Heart left ventricle (tissue), 16 donors: ENCODE measurements around the gene KCTD11. TPM values are rescaled to one million over a fixed set of nuclear protein-coding genes. Genes with fewer than 3 reads are reported as not detected.
"Not testable (repeated sequence)": the region's sequence is repeated elsewhere in the genome, so short reads cannot be mapped to it uniquely, and the experiment has no call there.

ENCODE experiments used
- ATAC-seq, 4 donors: fragments of 200-7000 bp; cut with Tn5 transposase; one replicate each; pipeline ENCODE4 v1.9.1; 2020 to 2022; ENCODE audit warnings: moderate library complexity in 4 of 4, mild to moderate bottlenecking in 3 of 4, moderate number of reproducible peaks in 1 of 4
- DNase-seq, 5 donors: peaks; one replicate each; pipeline ENCODE4 v3.0.0-alpha.2; 2020
- H3K27ac ChIP-seq, 12 donors: fragments of 200-600 bp; sonication (generic) in 4 of 12; one replicate each; pipeline versions ENCODE4 v1.5.0 to v1.8.0; 2016 to 2022; ENCODE audit warnings: mild to moderate bottlenecking in 2 of 12
- H3K27me3 ChIP-seq, 9 donors: fragments of 200-600 bp; sonication (generic) in 2 of 9; one replicate each; pipeline versions ENCODE4 v1.5.1 to v1.8.0; 2016 to 2022; ENCODE audit warnings: mild to moderate bottlenecking in 3 of 9
- H3K36me3 ChIP-seq, 9 donors: fragments of 200-600 bp; sonication (generic) in 2 of 9; one replicate each; pipeline versions ENCODE4 v1.5.0 to v1.8.0; 2018 to 2022; ENCODE audit warnings: mild to moderate bottlenecking in 2 of 9
- H3K4me1 ChIP-seq, 12 donors: fragments of 200-600 bp; sonication (generic) in 4 of 12; one replicate each; pipeline versions ENCODE4 v1.5.0 to v1.8.0; 2016 to 2022; ENCODE audit warnings: mild to moderate bottlenecking in 3 of 12
- H3K4me3 ChIP-seq, 12 donors: fragments of 200-600 bp; sonication (generic) in 4 of 12; one replicate each; pipeline versions ENCODE4 v1.5.0 to v1.8.0; 2017 to 2022; ENCODE audit warnings: mild to moderate bottlenecking in 9 of 12, moderate library complexity in 4 of 12
- H3K9me3 ChIP-seq, 12 donors: fragments of 200-600 bp; sonication (generic) in 4 of 12; one replicate each; pipeline versions ENCODE4 v1.5.0 to v1.8.0; 2016 to 2022; ENCODE audit warnings: mild to moderate bottlenecking in 1 of 12
- POLR2A ChIP-seq, 2 donors: fragments of 450-650 bp; IDR thresholded peaks; one replicate each; pipeline ENCODE4 v1.6.1; 2017; ENCODE audit warnings: antibody characterized with exemption in 2 of 2, mild to moderate bottlenecking in 2 of 2, moderate library complexity in 2 of 2
- WGBS, 4 donors: extraction: QIAGEN DNeasy Blood & Tissue Kit in 2 of 4; methylation state at CpG; one replicate each; pipeline versions ENCODE4 v1.1.5 to v1.1.7; 2013 to 2018; 5-methylcytosine and 5-hydroxymethylcytosine counted together
- intact Hi-C, 10 donors: fragments of 100-400 bp; cut with DNase I; formaldehyde crosslinking; loops; one replicate each; pipeline versions ENCODE4 v1.11.1 to v1.14.2; 2022
- polyA plus RNA-seq, 2 donors: library from polyadenylated mRNA; stranded (reverse); fragments of 200-250 nt; gene quantifications; one replicate each; pipeline ENCODE4 v1.2.3, GENCODE V29; 2013
- total RNA-seq, 9 donors: library from RNA; depleted of rRNA in 2 of 9; stranded (reverse); fragments of >200 nt in 2 of 9; fragmentation: NEBNext Ultra II Directional in 3 of 9; extraction: Animal tissue kit (Norgen Biotek cat#: 25700) in 3 of 9; gene quantifications; one replicate each; pipeline versions ENCODE4 v1.1.0 to v1.2.4, GENCODE V29; 2016 to 2023
- TF ChIP-seq, protein P1 (sequence below), 12 donors: fragments of 200-600 bp; sonication (generic) in 4 of 12; IDR thresholded peaks; one replicate each; pipeline versions ENCODE4 v1.5.0 to v1.8.0; 2018 to 2022; ENCODE audit warnings: antibody characterized with exemption in 12 of 12, mild to moderate bottlenecking in 5 of 12
- donor health status: ischemic (EF 13 %, LVEDD 7.1; RV severe dilation, severe dysfunction).
- donor health status: healthy with polysubstance abuse.
- donor health status: DM: no; HTN: yes; CAD: no.
- donor health status: DM: no; HTN: no; CAD: no.
- donor health status: ischemic (EF 25% LVEDD 6.9; RV normal size, moderate dysfunction).
- donor health status: ischemic (EF 25% LVEDD 5.7; RV mildly dilated, moderate dysfunction).
- donor health status: healthy.
- donor health status: DM: yes; HTN: yes; CAD: no.
- donor health status: ischemic (EF 35%, LVEDD 5.7; RV mildly dilated, moderate dysfunction).
- donor health status: nonischemic (EF 11% LVEDD 7.7; RV severe dilation, severe dysfunction).
- donor health status: DM: yes; HTN: yes; CAD: no.
- donor health status: PGD.
- donor health status: ischemic (EF 29% LVEDD 5.4; RV normal size, mild dysfunction).
- donor health status: nonischemic (EF 23%, LVEDD 6.1; RV moderate dilation, normal function).

Gene KCTD11
- total and polyA plus RNA-seq, 11 donors, result 3.4 to 9.6 (median 6.4) TPM

GRCh38 chr17:7361906-7362305 is 9.9 kb downstream of the KCTD11 start:
- intact Hi-C loops, result loop anchor here in 1 of 10 donors (10.0 kb wide), 1 partner anchor 143 kb away; no protein-coding TSS in a partner anchor

GRCh38 chr17:7363311-7363710 is 11.3 kb downstream of the KCTD11 start:
- no peaks in the 10 kb centered on the region for H3K4me1 ChIP-seq
- H3K9me3 ChIP-seq, result no peaks in the 10 kb centered on the region
- WGBS, 4 donors, result 90 to 99% (median 95%) methylated on average over 3 to 6 of the region's 6 CpGs
- intact Hi-C loops, result loop anchor here in 1 of 10 donors (10.0 kb wide), 1 partner anchor 141 kb away; no protein-coding TSS in a partner anchor
- no peak for DNase-seq
- TF ChIP-seq POLR2A (IDR thresholded peaks at IDR 0.05), result no peak
- TF ChIP-seq, protein P1, sequence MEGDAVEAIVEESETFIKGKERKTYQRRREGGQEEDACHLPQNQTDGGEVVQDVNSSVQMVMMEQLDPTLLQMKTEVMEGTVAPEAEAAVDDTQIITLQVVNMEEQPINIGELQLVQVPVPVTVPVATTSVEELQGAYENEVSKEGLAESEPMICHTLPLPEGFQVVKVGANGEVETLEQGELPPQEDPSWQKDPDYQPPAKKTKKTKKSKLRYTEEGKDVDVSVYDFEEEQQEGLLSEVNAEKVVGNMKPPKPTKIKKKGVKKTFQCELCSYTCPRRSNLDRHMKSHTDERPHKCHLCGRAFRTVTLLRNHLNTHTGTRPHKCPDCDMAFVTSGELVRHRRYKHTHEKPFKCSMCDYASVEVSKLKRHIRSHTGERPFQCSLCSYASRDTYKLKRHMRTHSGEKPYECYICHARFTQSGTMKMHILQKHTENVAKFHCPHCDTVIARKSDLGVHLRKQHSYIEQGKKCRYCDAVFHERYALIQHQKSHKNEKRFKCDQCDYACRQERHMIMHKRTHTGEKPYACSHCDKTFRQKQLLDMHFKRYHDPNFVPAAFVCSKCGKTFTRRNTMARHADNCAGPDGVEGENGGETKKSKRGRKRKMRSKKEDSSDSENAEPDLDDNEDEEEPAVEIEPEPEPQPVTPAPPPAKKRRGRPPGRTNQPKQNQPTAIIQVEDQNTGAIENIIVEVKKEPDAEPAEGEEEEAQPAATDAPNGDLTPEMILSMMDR (IDR thresholded peaks at IDR 0.05), result no peak
- no peaks in the 10 kb centered on the region for H3K36me3 ChIP-seq
- no peak overlapping the region for H3K27ac ChIP-seq
- no peak for ATAC-seq
- no peak overlapping the region for H3K4me3 ChIP-seq
- H3K27me3 ChIP-seq, result no peaks in the 10 kb centered on the region

More at GRCh38 chr17:7361906-7362305, 9.9 kb downstream of the KCTD11 start:
- Histone ChIP-seq H3K9me3 (no peaks in the 10 kb centered on the region), H3K27me3 (no peaks in the 10 kb centered on the region), H3K27ac (no peak overlapping the region), H3K4me1 (no peaks in the 10 kb centered on the region), H3K36me3 (no peaks in the 10 kb centered on the region), H3K4me3 (no peak overlapping the region)
- DNase-seq (no peak), ATAC-seq (no peak)
- TF ChIP-seq, protein P1 (IDR thresholded peaks at IDR 0.05), result no peak
- no peak for TF ChIP-seq POLR2A (IDR thresholded peaks at IDR 0.05)
- 54 to 69% (median 62%) methylated on average over 3 of the region's 3 CpGs for WGBS, 4 donors

DNA sequence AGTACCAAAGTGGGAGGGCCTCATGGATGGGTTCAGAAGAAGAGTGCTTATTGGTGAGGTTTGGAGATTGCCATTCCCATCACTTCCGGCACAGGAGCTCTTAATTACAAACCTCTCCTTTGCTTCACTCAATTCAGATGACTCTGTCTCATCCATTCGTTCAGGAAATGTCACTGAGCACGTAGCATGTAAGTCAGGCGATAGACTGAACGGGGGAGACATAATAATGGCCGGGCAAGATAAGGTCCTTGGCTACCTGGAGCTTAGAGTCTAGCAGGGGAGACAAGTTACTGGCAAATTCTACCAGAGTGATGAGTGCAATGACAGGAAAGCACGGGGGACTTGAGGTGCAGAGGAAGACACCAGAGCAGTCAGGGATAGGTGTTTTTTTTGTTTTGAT is 14.0 kb downstream of the KCTD11 start:
- intact Hi-C loops, result loop anchor here in 1 of 10 donors (10.0 kb wide), 1 partner anchor 139 kb away; no protein-coding TSS in a partner anchor
- H3K4me1 ChIP-seq, H3K4me3 ChIP-seq, H3K27ac ChIP-seq, H3K9me3 ChIP-seq, DNase-seq, H3K36me3 ChIP-seq, ATAC-seq, H3K27me3 ChIP-seq: not testable (repeated sequence)
- WGBS, 4 donors, result 81 to 89% (median 87%) methylated on average over 6 to 7 of the region's 7 CpGs

- H3K4me1 ChIP-seq, result no peaks in the 10 kb centered on the region
- no peak for TF ChIP-seq POLR2A (IDR thresholded peaks at IDR 0.05)
- TF ChIP-seq, protein P1 (IDR thresholded peaks at IDR 0.05), result no peak
- no peak overlapping the region for H3K27ac ChIP-seq
- ATAC-seq (no peak), DNase-seq (no peak)
- WGBS, 4 donors, result 75 to 82% (median 79%) methylated on average over 7 to 8 of the region's 8 CpGs
- no peaks in the 10 kb centered on the region for H3K36me3 ChIP-seq
- intact Hi-C loops, result loop anchor here in 1 of 10 donors (10.0 kb wide), 1 partner anchor 138 kb away; no protein-coding TSS in a partner anchor
- H3K27me3 ChIP-seq, result peaks cover 0 to 3% (median 0%) of the 10 kb centered on the region in 9 donors
- no peaks in the 10 kb centered on the region for H3K9me3 ChIP-seq
- no peak overlapping the region for H3K4me3 ChIP-seq
Measured at GRCh38 chr17:7367083-7367482, 15.1 kb downstream of the KCTD11 start.
